Glutamatergic neuron (in vitro differentiated cells): Measurements from ENCODE around the gene NFKB1. TPM values are rescaled to one million over a fixed set of nuclear protein-coding genes. Genes with fewer than 3 reads are reported as not detected.

Experiments
- DNase-seq: peaks from one replicate; pipeline ENCODE4 v3.0.0; 2022
- H3K27ac Mint-ChIP-seq: one replicate; pipeline ENCODE4 v1.8.0; 2020; ENCODE audit warnings: mild to moderate bottlenecking, mixed read lengths, inconsistent platforms; ENCODE audit not compliant: unreplicated experiment
- H3K27me3 Mint-ChIP-seq: one replicate; pipeline ENCODE4 v1.8.0; 2020; ENCODE audit warnings: mild to moderate bottlenecking, moderate library complexity, mixed read lengths, inconsistent platforms; ENCODE audit not compliant: unreplicated experiment
- H3K36me3 Mint-ChIP-seq: one replicate; pipeline ENCODE4 v1.8.0; 2020; ENCODE audit warnings: mild to moderate bottlenecking, mixed read lengths, inconsistent platforms; ENCODE audit not compliant: unreplicated experiment
- H3K4me1 Mint-ChIP-seq: one replicate; pipeline ENCODE4 v1.8.0; 2020; ENCODE audit warnings: mild to moderate bottlenecking, low read depth, mixed read lengths, inconsistent platforms; ENCODE audit not compliant: unreplicated experiment
- H3K4me3 Mint-ChIP-seq: one replicate; pipeline ENCODE4 v1.8.0; 2020; ENCODE audit warnings: mild to moderate bottlenecking, mixed read lengths, inconsistent platforms; ENCODE audit not compliant: unreplicated experiment
- H3K9me3 Mint-ChIP-seq: one replicate; pipeline ENCODE4 v1.8.0; 2020; ENCODE audit warnings: mild to moderate bottlenecking, moderate library complexity, mixed read lengths, inconsistent platforms; ENCODE audit not compliant: unreplicated experiment
- total RNA-seq: library from RNA; stranded (reverse); fragmentation: NEBNext Ultra II Directional; extraction: Animal tissue kit (Norgen Biotek cat#: 25700); gene quantifications from one replicate; pipeline ENCODE4 v1.2.1, GENCODE V29; 2021; ENCODE audit not compliant: unreplicated experiment
- TF ChIP-seq, protein P1 (sequence below): fragments of 200-600 bp; sonication (generic); IDR thresholded peaks from one replicate; pipeline ENCODE4 v1.5.0; 2021; ENCODE audit not compliant: partially characterized antibody, unreplicated experiment

NFKB1 gene
- total RNA-seq, 1 donor from 2014 or later: 3.2 TPM

DNA sequence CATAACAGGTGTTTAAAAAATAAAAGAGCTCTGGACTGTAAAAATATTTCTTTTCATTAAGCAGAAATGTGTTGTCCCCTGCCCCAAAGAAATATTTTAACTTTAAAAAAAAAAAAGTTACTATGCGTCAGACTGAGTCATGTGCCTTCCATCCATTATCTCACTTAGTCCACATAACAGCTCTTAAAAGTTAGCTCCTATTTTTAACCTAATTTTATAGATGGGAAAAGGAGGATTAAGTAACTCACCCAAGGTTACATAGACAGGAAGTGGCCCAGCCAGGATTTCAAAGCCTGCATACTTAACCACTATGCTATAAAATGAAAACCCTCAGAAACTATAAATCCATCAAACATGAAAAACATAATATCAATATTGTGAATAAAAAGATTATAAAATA lies 161.9 kb downstream of the NFKB1 start:
- DNase-seq: no peak
- Mint-ChIP-seq H3K9me3 (no peaks in the 10 kb centered on the region), H3K4me1 (no peaks in the 10 kb centered on the region), H3K36me3 (no peaks in the 10 kb centered on the region), H3K27ac (no peak overlapping the region), H3K4me3 (no peak overlapping the region), H3K27me3 (no peaks in the 10 kb centered on the region)
- TF ChIP-seq, protein P1, sequence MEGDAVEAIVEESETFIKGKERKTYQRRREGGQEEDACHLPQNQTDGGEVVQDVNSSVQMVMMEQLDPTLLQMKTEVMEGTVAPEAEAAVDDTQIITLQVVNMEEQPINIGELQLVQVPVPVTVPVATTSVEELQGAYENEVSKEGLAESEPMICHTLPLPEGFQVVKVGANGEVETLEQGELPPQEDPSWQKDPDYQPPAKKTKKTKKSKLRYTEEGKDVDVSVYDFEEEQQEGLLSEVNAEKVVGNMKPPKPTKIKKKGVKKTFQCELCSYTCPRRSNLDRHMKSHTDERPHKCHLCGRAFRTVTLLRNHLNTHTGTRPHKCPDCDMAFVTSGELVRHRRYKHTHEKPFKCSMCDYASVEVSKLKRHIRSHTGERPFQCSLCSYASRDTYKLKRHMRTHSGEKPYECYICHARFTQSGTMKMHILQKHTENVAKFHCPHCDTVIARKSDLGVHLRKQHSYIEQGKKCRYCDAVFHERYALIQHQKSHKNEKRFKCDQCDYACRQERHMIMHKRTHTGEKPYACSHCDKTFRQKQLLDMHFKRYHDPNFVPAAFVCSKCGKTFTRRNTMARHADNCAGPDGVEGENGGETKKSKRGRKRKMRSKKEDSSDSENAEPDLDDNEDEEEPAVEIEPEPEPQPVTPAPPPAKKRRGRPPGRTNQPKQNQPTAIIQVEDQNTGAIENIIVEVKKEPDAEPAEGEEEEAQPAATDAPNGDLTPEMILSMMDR: no peak

DNA sequence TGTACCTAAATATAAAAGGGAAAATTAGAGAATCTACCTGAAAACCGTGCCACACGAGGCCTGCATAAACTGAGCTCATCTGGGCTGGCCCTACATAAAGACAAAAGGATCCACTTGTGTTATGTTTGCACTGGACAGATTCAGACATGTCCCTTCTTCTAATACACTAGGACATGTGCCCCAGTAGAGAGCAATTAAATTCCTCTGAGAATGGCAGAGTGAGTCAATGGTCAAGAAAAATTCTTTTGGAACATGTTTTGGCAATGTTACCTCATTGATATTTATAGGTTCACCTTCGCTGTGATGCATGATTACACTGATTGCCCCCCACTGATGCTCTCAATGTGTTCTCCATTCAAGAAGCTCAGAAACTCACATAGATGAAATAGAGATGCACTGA lies 164.4 kb downstream of the NFKB1 start:
- no peaks in the 10 kb centered on the region for H3K27me3 Mint-ChIP-seq
- H3K9me3 Mint-ChIP-seq: no peaks in the 10 kb centered on the region
- no peaks in the 10 kb centered on the region for H3K4me1 Mint-ChIP-seq
- H3K36me3 Mint-ChIP-seq: no peaks in the 10 kb centered on the region
- no peak for DNase-seq
- no peak overlapping the region for H3K27ac Mint-ChIP-seq
- TF ChIP-seq, protein P1: no peak
- H3K4me3 Mint-ChIP-seq: no peak overlapping the region

Other genes with a start within 250 kb of the NFKB1 start
- gene SLC39A8, start 155.9 kb upstream of the NFKB1 start, total RNA-seq: 0.83 TPM